ENCODE data around the gene NIM1K.

DNA sequence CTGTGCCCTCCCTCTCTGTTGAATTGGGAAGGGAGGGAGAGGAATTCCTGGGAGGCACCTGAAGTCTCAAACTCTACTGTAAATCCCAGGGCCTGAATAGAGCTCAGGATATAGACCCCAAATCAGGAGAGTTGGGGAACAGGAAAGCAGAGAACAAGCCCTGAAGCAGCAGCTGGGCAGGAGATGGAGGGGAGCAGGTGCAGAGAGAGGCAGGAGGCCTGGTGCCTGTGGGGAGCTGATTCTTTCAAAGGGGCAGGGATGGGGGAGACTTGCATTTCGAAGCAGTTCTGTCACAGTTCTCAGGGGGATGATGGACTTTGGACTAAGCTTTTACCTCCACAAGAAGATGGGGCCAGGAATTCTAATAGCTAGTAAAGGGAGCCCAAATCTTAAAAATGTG lies 50.2 kb downstream of the NIM1K start:
- TF ChIP-seq TFAP4 (IDR thresholded peaks at IDR 0.05; ENCODE audit: borderline replicate concordance, low read depth) (no peak), CTCF (CRISPR knock-in tag; IDR thresholded peaks at IDR 0.05) (no peak), POLR2AphosphoS2 (IDR thresholded peaks at IDR 0.05; ENCODE audit: low read depth, low read length) (no peak), POLR2G (IDR thresholded peaks at IDR 0.05; ENCODE audit: low read depth, low read length) (no peak), GMEB1 (CRISPR knock-in tag; IDR thresholded peaks at IDR 0.05; ENCODE audit: borderline replicate concordance) (no peak), ZFP1 (CRISPR knock-in tag; IDR thresholded peaks at IDR 0.05) (no peak), CBX5 (CRISPR knock-in tag; IDR thresholded peaks at IDR 0.05; ENCODE audit: borderline replicate concordance) (no peak)
